HCT116 (cell line): ENCODE results near the gene RIF1. TPM values are rescaled to one million over a fixed set of nuclear protein-coding genes. Genes with fewer than 3 reads are reported as not detected.

Experiments used
- ATAC-seq: fragments of 200-7000 bp; cut with Tn5 transposase; 2 replicates; pipeline ENCODE4 v1.9.1; 2020; ENCODE audit warnings: mild to moderate bottlenecking, moderate library complexity
- BruUV-seq: library from RNA; stranded (reverse); fragments of 400-500 nt; replicated peaks from 2 replicates; lab custom pipeline; 2021; lab: Mats Ljungman, UMichigan
- CTCF ChIA-PET: fragments of 300-600 bp; sonication (Branson Sonifier 250); formaldehyde crosslinking; loops from one replicate; lab custom pipeline; 2021; ENCODE audit warnings: antibody characterized with exemption; lab: Charles Lee
- POLR2A ChIA-PET: fragments of 300-600, 350-600 bp; sonication (Branson Sonifier 250); formaldehyde crosslinking; loops from one replicate; lab custom pipeline; 2021; ENCODE audit warnings: antibody characterized with exemption; lab: Charles Lee
- RAD21 ChIA-PET, 2 experiments: fragments of 300-600 bp; sonication (Branson Sonifier 250); formaldehyde crosslinking; loops; one replicate each; lab custom pipeline; 2023; ENCODE audit warnings: low total read pairs in 2 of 2; ENCODE audit not compliant: uncharacterized antibody in 2 of 2, unreplicated experiment in 2 of 2, low non-redundant PET in 1 of 2; lab: Charles Lee
- DNase-seq: peaks from one replicate; pipeline ENCODE4 v3.0.0-alpha.2; 2010; ENCODE audit warnings: low read depth, low spot score
- H2AFZ ChIP-seq: fragments of 200-600 bp; shearing (Covaris generic), sonication (generic); 2 replicates; pipeline ENCODE4 v1.6.1; 2017; ENCODE audit warnings: low read depth, mixed run types, mixed read lengths, antibody characterized with exemption, low read length; ENCODE audit not compliant: poor library complexity, severe bottlenecking
- H3K27ac ChIP-seq: 2 replicates; pipeline ENCODE4 v1.5.1; 2012; ENCODE audit warnings: low read depth, low read length
- H3K27me3 ChIP-seq: fragments of 200-600 bp; sonication (generic); 2 replicates; pipeline ENCODE4 v1.6.1; 2016; ENCODE audit warnings: mixed run types, low read length, mixed read lengths; ENCODE audit not compliant: insufficient read depth
- H3K36me3 ChIP-seq, 2 experiments: fragments of 200-500 bp in 1 of 2; fragments of 200-600 bp in 1 of 2; sonication (Bioruptor generic) in 1 of 2; sonication (generic) in 1 of 2; 2 replicates each; pipeline versions ENCODE4 v1.5.1 to v1.6.1; 2014 to 2016; ENCODE audit warnings: low read length in 2 of 2, inconsistent platforms in 1 of 2, mixed read lengths in 1 of 2, mixed run types in 1 of 2; ENCODE audit not compliant: insufficient read depth in 2 of 2, control insufficient read depth in 1 of 2
- H3K4me1 ChIP-seq, 2 experiments: fragments of 200-600 bp in 1 of 2; sonication (generic) in 1 of 2; 2 replicates each; pipeline versions ENCODE4 v1.5.1 to v1.6.1; 2012 to 2017; ENCODE audit warnings: low read length in 2 of 2, inconsistent platforms in 1 of 2, mild to moderate bottlenecking in 1 of 2, mixed read lengths in 1 of 2, mixed run types in 1 of 2, moderate library complexity in 1 of 2; ENCODE audit not compliant: insufficient read depth in 2 of 2, control insufficient read depth in 1 of 2
- H3K4me2 ChIP-seq: fragments of 200-600 bp; sonication (generic); 2 replicates; pipeline ENCODE4 v1.6.1; 2017; ENCODE audit warnings: mixed run types, low read length, mixed read lengths
- H3K4me3 ChIP-seq, 2 experiments: fragments of 200-600 bp in 1 of 2; sonication (generic) in 1 of 2; replicated peaks in 1 of 2; 2 replicates each; pipeline ENCODE4 v1.5.1; 2011 to 2016; ENCODE audit warnings: low read length in 2 of 2, control low read depth in 1 of 2, low read depth in 1 of 2, mild to moderate bottlenecking in 1 of 2, mixed read lengths in 1 of 2, mixed run types in 1 of 2
- H3K79me2 ChIP-seq: fragments of 200-600 bp; sonication (generic); 2 replicates; pipeline ENCODE4 v1.6.1; 2017; ENCODE audit warnings: mild to moderate bottlenecking, mixed run types, low read length, moderate library complexity, mixed read lengths; ENCODE audit not compliant: insufficient read depth
- H3K9ac ChIP-seq: fragments of 200-600 bp; sonication (generic); 2 replicates; pipeline ENCODE4 v1.6.1; 2016; ENCODE audit warnings: low read length, mixed read lengths
- H3K9me2 ChIP-seq: fragments of 200-600 bp; sonication (generic), shearing (Covaris generic); 2 replicates; pipeline ENCODE4 v1.6.1; 2017; ENCODE audit warnings: mixed run types, mild to moderate bottlenecking, moderate library complexity; ENCODE audit not compliant: insufficient read depth
- H3K9me3 ChIP-seq, 2 experiments: fragments of 200-500 bp in 1 of 2; fragments of 200-600 bp in 1 of 2; sonication (Bioruptor generic) in 1 of 2; sonication (generic) in 1 of 2; 2 replicates each; pipeline ENCODE4 v1.6.1; 2014 to 2017; ENCODE audit warnings: low read length in 2 of 2, mixed read lengths in 2 of 2, inconsistent platforms in 1 of 2, low read depth in 1 of 2, mild to moderate bottlenecking in 1 of 2, mixed run types in 1 of 2, moderate library complexity in 1 of 2; ENCODE audit not compliant: control insufficient read depth in 1 of 2, insufficient read depth in 1 of 2
- H4K20me1 ChIP-seq: fragments of 200-600 bp; sonication (generic), shearing (Covaris generic); 2 replicates; pipeline ENCODE4 v1.6.1; 2017; ENCODE audit warnings: mixed run types, mild to moderate bottlenecking, moderate library complexity; ENCODE audit not compliant: insufficient read depth
- ATF3 ChIP-seq: IDR thresholded peaks from 2 replicates; pipeline ENCODE4 v1.6.1; 2012
- CBX3 ChIP-seq: IDR thresholded peaks from 2 replicates; pipeline ENCODE4 v1.6.1; 2012; ENCODE audit warnings: low read depth
- CEBPB ChIP-seq: IDR thresholded peaks from 2 replicates; pipeline ENCODE4 v1.6.1; 2012; ENCODE audit warnings: low read depth
- ELF1 ChIP-seq: IDR thresholded peaks from 2 replicates; pipeline ENCODE4 v1.6.1; 2012; ENCODE audit warnings: low read depth, borderline replicate concordance
- EZH2 ChIP-seq: fragments of 200-600 bp; sonication (generic); IDR thresholded peaks from 2 replicates; pipeline ENCODE4 v1.6.1; 2017; ENCODE audit warnings: antibody characterized with exemption, mixed run types
- POLR2A ChIP-seq: IDR thresholded peaks from 2 replicates; pipeline ENCODE4 v1.7.0; 2011; ENCODE audit warnings: borderline replicate concordance; ENCODE audit not compliant: insufficient read depth, insufficient read length; ENCODE audit errors: extremely low read depth
- REST ChIP-seq: IDR thresholded peaks from 2 replicates; pipeline ENCODE4 v1.6.1; 2012; ENCODE audit warnings: low read depth
- SIN3A ChIP-seq: IDR thresholded peaks from 2 replicates; pipeline ENCODE4 v1.6.1; 2012; ENCODE audit warnings: low read depth
- intact Hi-C: fragments of 100-400 bp; cut with micrococcal nuclease; formaldehyde crosslinking; loops from 2 replicates; pipeline ENCODE4 v1.10.0; 2022
- total RNA-seq: library from RNA; stranded (reverse); gene quantifications from one replicate; pipeline ENCODE4 v1.2.1, GENCODE V29; 2021; ENCODE audit not compliant: unreplicated experiment

Gene RIF1
- total RNA-seq, 1 experiment from 2014 or later: 48.0 TPM

GRCh38 chr2:151361674-151362370 lies 47.9 kb upstream of the RIF1 start (continued):
- no peak for TF ChIP-seq SIN3A
- no peak for TF ChIP-seq CBX3
- no peak for TF ChIP-seq ATF3
- TF ChIP-seq REST: no peak
- no peak for TF ChIP-seq CEBPB

- no peak for ATAC-seq
- Histone ChIP-seq H3K27ac (no peak overlapping the region), H3K36me3 (no peaks in the 10 kb centered on the region), H3K4me2 (no peak overlapping the region), H3K27me3 (no peaks in the 10 kb centered on the region), H3K4me1 (no peaks in the 10 kb centered on the region), H2AFZ (no peak overlapping the region), H3K79me2 (no peaks in the 10 kb centered on the region), H3K9ac (no peak overlapping the region), H3K9me2 (no peaks in the 10 kb centered on the region; the same call in 1 of the 2 replicates), H3K9me3 (no peaks in the 10 kb centered on the region), H4K20me1 (no peaks in the 10 kb centered on the region), H3K4me3 (no peak overlapping the region)
- no TSS peak for BruUV-seq
- TF ChIP-seq REST (no peak), POLR2A (no peak), ELF1 (no peak), EZH2 (no peak), SIN3A (no peak), CBX3 (no peak)
- intact Hi-C loops: no loop called here
- RAD21 ChIA-PET: no interaction called here
- POLR2A ChIA-PET: no interaction called here
- CTCF ChIA-PET: no interaction called here
- no peak for DNase-seq
Measured at GRCh38 chr2:151363709-151364108, 46.0 kb upstream of the RIF1 start.
